Measurements from ENCODE around the gene FAM181A.

DNA sequence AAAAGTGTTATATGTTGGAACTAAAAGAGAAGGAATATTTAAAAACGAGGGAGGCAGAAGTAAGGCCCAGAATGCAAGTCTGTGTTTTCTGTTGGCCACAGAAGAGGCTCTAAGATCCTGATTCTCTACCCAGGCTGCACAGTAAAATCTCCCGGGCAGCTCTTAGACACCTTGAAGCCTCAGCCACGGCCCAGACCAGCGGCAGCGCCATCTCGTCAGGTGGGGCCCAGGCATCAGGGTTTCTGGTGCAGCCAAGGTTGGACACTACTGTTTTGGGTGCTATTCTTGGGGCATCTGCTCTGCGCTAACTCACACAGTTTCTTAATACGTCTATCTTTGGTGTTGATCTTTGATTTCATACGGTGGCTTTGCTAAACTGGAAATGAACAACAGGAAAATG lies 16.8 kb downstream of the FAM181A start:
- no peak for TF ChIP-seq POLR2A (IDR thresholded peaks at IDR 0.05)
- TF ChIP-seq, protein P1, sequence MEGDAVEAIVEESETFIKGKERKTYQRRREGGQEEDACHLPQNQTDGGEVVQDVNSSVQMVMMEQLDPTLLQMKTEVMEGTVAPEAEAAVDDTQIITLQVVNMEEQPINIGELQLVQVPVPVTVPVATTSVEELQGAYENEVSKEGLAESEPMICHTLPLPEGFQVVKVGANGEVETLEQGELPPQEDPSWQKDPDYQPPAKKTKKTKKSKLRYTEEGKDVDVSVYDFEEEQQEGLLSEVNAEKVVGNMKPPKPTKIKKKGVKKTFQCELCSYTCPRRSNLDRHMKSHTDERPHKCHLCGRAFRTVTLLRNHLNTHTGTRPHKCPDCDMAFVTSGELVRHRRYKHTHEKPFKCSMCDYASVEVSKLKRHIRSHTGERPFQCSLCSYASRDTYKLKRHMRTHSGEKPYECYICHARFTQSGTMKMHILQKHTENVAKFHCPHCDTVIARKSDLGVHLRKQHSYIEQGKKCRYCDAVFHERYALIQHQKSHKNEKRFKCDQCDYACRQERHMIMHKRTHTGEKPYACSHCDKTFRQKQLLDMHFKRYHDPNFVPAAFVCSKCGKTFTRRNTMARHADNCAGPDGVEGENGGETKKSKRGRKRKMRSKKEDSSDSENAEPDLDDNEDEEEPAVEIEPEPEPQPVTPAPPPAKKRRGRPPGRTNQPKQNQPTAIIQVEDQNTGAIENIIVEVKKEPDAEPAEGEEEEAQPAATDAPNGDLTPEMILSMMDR (IDR thresholded peaks at IDR 0.05), result no peak

Data from Peyer's patch (tissue), 4 donors.